HG03097 (cell line): ENCODE data around the gene GSTA5.
"Not testable (repeated sequence)": the region's sequence is repeated elsewhere in the genome, so short reads cannot be mapped to it uniquely, and the experiment has no call there.

Source experiments
- ATAC-seq: cut with Tn5 transposase; IDR thresholded peaks from one replicate; pipeline ENCODE4 v1.9.1; 2021; ENCODE audit not compliant: unreplicated experiment, low FRiP score

The GSTA5 gene

GRCh38 chr6:52839124-52840055 is 1.2 kb downstream of the GSTA5 start:
- no peak for ATAC-seq

GRCh38 chr6:52834481-52834880 is 6.1 kb downstream of the GSTA5 start:
- ATAC-seq: no peak

GRCh38 chr6:52830869-52831268 is 9.7 kb downstream of the GSTA5 start:
- ATAC-seq: not testable (repeated sequence)

GRCh38 chr6:52829046-52829817 is 11.4 kb downstream of the GSTA5 start:
- no peak for ATAC-seq

- not testable (repeated sequence) for ATAC-seq
These were observed 12.0 kb downstream of the GSTA5 start for GRCh38 chr6:52828621-52829020.

GRCh38 chr6:52827073-52827783 is 13.4 kb downstream of the GSTA5 start:
- ATAC-seq: not testable (repeated sequence)

GRCh38 chr6:52826513-52826912 is 14.1 kb downstream of the GSTA5 start:
- ATAC-seq: no peak

- ATAC-seq: not testable (repeated sequence)
These were observed 14.6 kb downstream of the GSTA5 start for GRCh38 chr6:52825900-52826459.

GRCh38 chr6:52825270-52825793 is 15.3 kb downstream of the GSTA5 start:
- ATAC-seq: not testable (repeated sequence)

- ATAC-seq: no peak
These were observed 18.8 kb downstream of the GSTA5 start for GRCh38 chr6:52821842-52822241.

GRCh38 chr6:52820198-52820597 is 20.4 kb downstream of the GSTA5 start:
- ATAC-seq: no peak

- ATAC-seq: peak; percentile 71
These were observed 25.2 kb downstream of the GSTA5 start for GRCh38 chr6:52815167-52816092.

- not testable (repeated sequence) for ATAC-seq
These were observed 26.1 kb downstream of the GSTA5 start for GRCh38 chr6:52814545-52814944.

- ATAC-seq: not testable (repeated sequence)
These were observed 30.8 kb downstream of the GSTA5 start for GRCh38 chr6:52809777-52810176.

GRCh38 chr6:52808660-52809059 is 32.0 kb downstream of the GSTA5 start:
- ATAC-seq: no peak

- not testable (repeated sequence) for ATAC-seq
These were observed 36.9 kb downstream of the GSTA5 start, which contains the start of gene GSTA1 for GRCh38 chr6:52803668-52804255. Gene GSTA1, minus strand, starts transcription at chr6:52803816. Its CDS starts 4,549 bp downstream, at chr6:52799267.

- no peak for ATAC-seq
These were observed 37.8 kb downstream of the GSTA5 start for GRCh38 chr6:52802806-52803205.

- no peak for ATAC-seq
These were observed 39.3 kb downstream of the GSTA5 start for GRCh38 chr6:52801188-52801841.
